Keratinocyte (primary cell): ENCODE data around the gene WDR11. TPM values are rescaled to one million over a fixed set of nuclear protein-coding genes. Genes with fewer than 3 reads are reported as not detected.
A peak's percentile ranks its signal among the peaks of the same experiment; 100 is the strongest.

Source experiments
- DNase-seq: peaks from one replicate; pipeline ENCODE4 v3.0.0-alpha.2; 2011; ENCODE audit warnings: low read depth, missing footprints, low spot score
- FAIRE-seq: peaks from 2 replicates; lab custom pipeline; 2011; peaks lifted over from hg19 to GRCh38; lab: Jason Lieb, UNC
- H2AFZ ChIP-seq: 2 replicates; pipeline ENCODE4 v1.6.0; 2012; ENCODE audit warnings: low read length, control low read depth, inconsistent platforms; ENCODE audit not compliant: control insufficient read depth
- H3K27ac ChIP-seq: 2 replicates; pipeline ENCODE4 v1.5.1; 2011; ENCODE audit warnings: low read length; ENCODE audit not compliant: control insufficient read depth, insufficient read depth
- H3K27me3 ChIP-seq: 3 replicates; pipeline ENCODE4 v1.6.0; 2011; ENCODE audit warnings: low read length; ENCODE audit not compliant: control insufficient read depth, insufficient read depth; ENCODE audit errors: extremely low read depth
- H3K36me3 ChIP-seq, 2 experiments: 2 replicates in 1 of 2; 3 replicates in 1 of 2; pipeline ENCODE4 v1.5.1; 2011; ENCODE audit warnings: low read length in 2 of 2, mild to moderate bottlenecking in 1 of 2; ENCODE audit not compliant: control insufficient read depth in 2 of 2, insufficient read depth in 2 of 2; ENCODE audit errors: extremely low read depth in 1 of 2
- H3K4me1 ChIP-seq: 3 replicates; pipeline ENCODE4 v1.5.1; 2011; ENCODE audit warnings: low read length; ENCODE audit not compliant: control insufficient read depth, insufficient read depth; ENCODE audit errors: extremely low read depth
- H3K4me2 ChIP-seq: 3 replicates; pipeline ENCODE4 v1.6.0; 2011; ENCODE audit warnings: low read depth, low read length; ENCODE audit not compliant: control insufficient read depth, insufficient read depth; ENCODE audit errors: extremely low read depth
- H3K4me3 ChIP-seq, 3 experiments: fragments of 200-600 bp in 1 of 3; sonication (generic) in 1 of 3; 2 replicates in 2 of 3; 3 replicates in 1 of 3; pipeline ENCODE4 v1.5.1; 2011 to 2016; ENCODE audit warnings: low read length in 3 of 3, mild to moderate bottlenecking in 3 of 3, control low read depth in 2 of 3, inconsistent platforms in 1 of 3, low read depth in 1 of 3, mixed read lengths in 1 of 3, mixed run types in 1 of 3, moderate library complexity in 1 of 3; ENCODE audit not compliant: control insufficient read depth in 2 of 3, insufficient read depth in 2 of 3; ENCODE audit errors: extremely low read depth in 1 of 3
- H3K79me2 ChIP-seq: 2 replicates; pipeline ENCODE4 v1.6.0; 2012; ENCODE audit warnings: low read length; ENCODE audit not compliant: control insufficient read depth, insufficient read depth
- H3K9ac ChIP-seq: 3 replicates; pipeline ENCODE4 v1.6.0; 2011; ENCODE audit warnings: low read length; ENCODE audit not compliant: control insufficient read depth, insufficient read depth; ENCODE audit errors: extremely low read depth
- H3K9me1 ChIP-seq: 3 replicates; pipeline ENCODE4 v1.6.0; 2011; ENCODE audit warnings: low read length; ENCODE audit not compliant: control insufficient read depth, insufficient read depth; ENCODE audit errors: extremely low read depth
- H3K9me3 ChIP-seq: 2 replicates; pipeline ENCODE4 v1.5.1; 2012; ENCODE audit warnings: low read depth, low read length; ENCODE audit not compliant: control insufficient read depth
- H4K20me1 ChIP-seq: 3 replicates; pipeline ENCODE4 v1.6.0; 2011; ENCODE audit warnings: low read length; ENCODE audit not compliant: control insufficient read depth, insufficient read depth; ENCODE audit errors: extremely low read depth
- CTCF ChIP-seq, 3 experiments: IDR thresholded peaks in 1 of 3; conservative IDR thresholded peaks in 1 of 3; optimal IDR thresholded peaks in 1 of 3; 2 replicates in 2 of 3; 3 replicates in 1 of 3; pipeline versions ENCODE3 to v1.5.1; 2011; ENCODE audit warnings: low read length in 3 of 3, mild to moderate bottlenecking in 3 of 3, moderate library complexity in 2 of 3, control low read depth in 1 of 3, inconsistent platforms in 1 of 3; ENCODE audit not compliant: insufficient read depth in 2 of 3; ENCODE audit errors: extremely low read depth in 1 of 3
- EZH2 ChIP-seq: IDR thresholded peaks from one replicate; pipeline ENCODE4 v1.6.1; 2012; ENCODE audit warnings: inconsistent platforms, mild to moderate bottlenecking, low read length, moderate library complexity
- dilution Hi-C: fragments of 300-500 bp; cut with MboI; formaldehyde crosslinking; loops from one replicate; pipeline ENCODE4 v1.7.0; 2020; ENCODE audit warnings: low sequenced_read_pairs; ENCODE audit not compliant: extremely low pct_ligation_motif_present
- polyA plus RNA-seq, 5 experiments: library from polyadenylated mRNA; depleted of rRNA in 3 of 5; stranded (reverse) in 3 of 5; stranded (forward) in 1 of 5; unstranded in 1 of 5; fragments of >200 nt; gene quantifications; 1 replicate in 1 of 5; 2 replicates in 3 of 5; 3 replicates in 1 of 5; pipeline versions ENCODE4 v1.2.1 to v1.2.3, GENCODE V29; 2011 to 2012; ENCODE audit warnings: missing spikeins in 2 of 5, low read depth in 1 of 5, low replicate concordance in 1 of 5

Gene WDR11
- polyA plus RNA-seq, 1 donor (not counting 4 experiments of a cell fraction or from before 2014, with no cell fraction given), result 79.2 TPM

DNA sequence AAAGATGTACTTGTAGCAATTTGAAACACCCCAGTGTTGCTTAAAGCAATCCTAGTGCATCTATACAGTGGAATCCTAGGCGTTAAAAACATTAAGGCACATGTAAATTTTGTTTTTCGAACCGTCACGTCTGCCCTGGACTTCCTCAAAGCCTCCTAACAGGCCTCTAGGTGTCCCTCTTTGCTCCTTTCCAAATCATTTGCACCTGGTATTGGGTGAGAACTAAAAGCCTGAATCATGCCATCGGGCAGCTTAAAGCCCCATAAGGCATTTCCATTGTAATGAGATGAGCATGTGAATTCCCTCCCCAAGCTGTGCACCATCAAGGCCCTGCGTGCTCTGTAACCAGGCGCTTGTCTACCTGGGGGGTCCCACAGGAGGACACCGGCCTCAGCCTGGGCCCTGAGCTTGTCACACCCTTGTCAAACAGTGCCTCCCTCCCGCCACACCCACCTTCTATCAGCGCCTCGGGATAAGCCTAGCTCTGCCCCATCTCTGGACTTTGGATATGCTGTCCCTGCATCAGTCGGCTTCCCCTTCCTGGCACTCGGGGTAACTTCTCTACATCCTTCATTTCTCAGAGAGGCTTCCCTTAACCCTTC lies 89.2 kb downstream of the WDR11 start:
- Histone ChIP-seq H3K27me3 (no peaks in the 10 kb centered on the region), H3K36me3 (no peaks in the 10 kb centered on the region), H4K20me1 (no peaks in the 10 kb centered on the region), H3K9me1 (no peaks in the 10 kb centered on the region), H3K79me2 (no peaks in the 10 kb centered on the region), H3K9me3 (no peaks in the 10 kb centered on the region), H3K9ac (no peak overlapping the region), H3K4me3 (no peak overlapping the region), H2AFZ (no peak overlapping the region), H3K4me2 (no peak overlapping the region), H3K4me1 (peaks cover 10% of the 10 kb centered on the region), H3K27ac (no peak overlapping the region)
- no peak for FAIRE-seq
- TF ChIP-seq CTCF (optimal IDR thresholded peaks at IDR 0.05 in 1 of 3, IDR thresholded peaks at IDR 0.05 in 1 of 3, conservative IDR thresholded peaks at IDR 0.05 in 1 of 3; ENCODE audit: extremely low read depth in 1 of 3, insufficient read depth in 2 of 3, low read length in 3 of 3) (peak in 1 of 3 experiments; percentile 25), EZH2 (no peak)
- no peak for DNase-seq
- dilution Hi-C loops, result no loop called here

GRCh38 chr10:120941501-120941900 lies 90.3 kb downstream of the WDR11 start:
- H3K4me1 ChIP-seq, result peaks cover 21% of the 10 kb centered on the region
- no peak overlapping the region for H3K4me2 ChIP-seq
- no peak overlapping the region for H3K4me3 ChIP-seq
- H3K9me1 ChIP-seq, result no peaks in the 10 kb centered on the region
- peak; percentile 71 for FAIRE-seq
- DNase-seq, result no peak
- no peaks in the 10 kb centered on the region for H3K9me3 ChIP-seq
- H3K27me3 ChIP-seq, result no peaks in the 10 kb centered on the region
- no peak overlapping the region for H3K9ac ChIP-seq
- H3K27ac ChIP-seq, result no peak overlapping the region
- H3K79me2 ChIP-seq, result no peaks in the 10 kb centered on the region
- H3K36me3 ChIP-seq, result no peaks in the 10 kb centered on the region
- TF ChIP-seq CTCF (optimal IDR thresholded peaks at IDR 0.05 in 1 of 3, IDR thresholded peaks at IDR 0.05 in 1 of 3, conservative IDR thresholded peaks at IDR 0.05 in 1 of 3; ENCODE audit: extremely low read depth in 1 of 3, insufficient read depth in 2 of 3, low read length in 3 of 3) (no peak), EZH2 (no peak)
- H2AFZ ChIP-seq, result no peak overlapping the region
- dilution Hi-C loops, result no loop called here
- H4K20me1 ChIP-seq, result no peaks in the 10 kb centered on the region
